SW 1271 (cell line): ENCODE data around the gene RSPH6A.

Source experiments
- DNase-seq, 2 experiments: peaks; one replicate each; lab custom pipeline; 2025; lab: John Stamatoyannopoulos, UW

RSPH6A gene

GRCh38 chr19:45825263-45825605, 10.1 kb upstream of the RSPH6A start:
- DNase-seq, result no peak

- DNase-seq, result no peak
Observed at GRCh38 chr19:45824531-45825262, 9.6 kb upstream of the RSPH6A start.

- no peak for DNase-seq
Observed at GRCh38 chr19:45824041-45824471, 8.9 kb upstream of the RSPH6A start.

- no peak for DNase-seq
Observed at GRCh38 chr19:45823182-45823581, 8.1 kb upstream of the RSPH6A start.

GRCh38 chr19:45822716-45823115, 7.6 kb upstream of the RSPH6A start:
- DNase-seq, result no peak

GRCh38 chr19:45821570-45821969, 6.5 kb upstream of the RSPH6A start:
- no peak for DNase-seq

GRCh38 chr19:45821103-45821521, 6.0 kb upstream of the RSPH6A start:
- DNase-seq, result no peak

- DNase-seq, result no peak
Observed at GRCh38 chr19:45820413-45821102, 5.5 kb upstream of the RSPH6A start.

- DNase-seq, result no peak
Observed at GRCh38 chr19:45819769-45820168, 4.7 kb upstream of the RSPH6A start.

GRCh38 chr19:45817725-45818301, 2.7 kb upstream of the RSPH6A start:
- DNase-seq, result no peak

- DNase-seq, result peak; percentile 69 to 89
Observed at GRCh38 chr19:45817010-45817724, 2.1 kb upstream of the RSPH6A start.

GRCh38 chr19:45816236-45817009, 1.3 kb upstream of the RSPH6A start:
- no peak for DNase-seq

- DNase-seq, result no peak
Observed at GRCh38 chr19:45815481-45816216, 541 bp upstream of the RSPH6A start.

- no peak for DNase-seq
Observed at GRCh38 chr19:45814166-45814780, 835 bp downstream of the RSPH6A start.

GRCh38 chr19:45812297-45812696, 2.8 kb downstream of the RSPH6A start:
- no peak for DNase-seq

GRCh38 chr19:45809643-45810159, 5.4 kb downstream of the RSPH6A start:
- peak in 1 of 2 experiments; percentile 47 for DNase-seq

GRCh38 chr19:45805719-45806118, 9.4 kb downstream of the RSPH6A start:
- no peak for DNase-seq

- no peak for DNase-seq
Observed at GRCh38 chr19:45804959-45805230, 10.2 kb downstream of the RSPH6A start.

- no peak for DNase-seq
Observed at GRCh38 chr19:45804140-45804958, 10.8 kb downstream of the RSPH6A start.
